Thoracic aorta (tissue), 2 donors: ENCODE measurements around the gene PCK1. TPM values are rescaled to one million over a fixed set of nuclear protein-coding genes. Genes with fewer than 3 reads are reported as not detected.

ENCODE experiments used
- ATAC-seq: fragments of 150-250 bp; one replicate; pipeline ENCODE4 v1.8.0; 2017; ENCODE audit warnings: low read depth; ENCODE audit not compliant: insufficient number of reproducible peaks, low FRiP score
- DNase-seq: peaks from one replicate; pipeline ENCODE4 v3.0.0-alpha.2; 2020; ENCODE audit warnings: low spot score
- H3K27ac ChIP-seq, 2 donors: fragments of 200-600 bp; sonication (generic); 1 replicate in 1 of 2; 2 replicates in 1 of 2; pipeline ENCODE4 v1.5.1; 2016; ENCODE audit warnings: mild to moderate bottlenecking in 2 of 2, moderate library complexity in 2 of 2
- H3K27me3 ChIP-seq: fragments of 200-600 bp; sonication (generic); replicated peaks from 2 replicates; pipeline ENCODE4 v1.6.0; 2016; ENCODE audit warnings: mild to moderate bottlenecking; ENCODE audit not compliant: insufficient read depth
- H3K36me3 ChIP-seq: fragments of 200-600 bp; sonication (generic); one replicate; pipeline ENCODE4 v1.5.1; 2016
- H3K4me1 ChIP-seq, 2 donors: fragments of 200-600 bp; sonication (generic); 1 replicate in 1 of 2; 2 replicates in 1 of 2; pipeline versions ENCODE4 v1.5.1 to v1.6.0; 2016; ENCODE audit warnings: low read depth in 2 of 2, mild to moderate bottlenecking in 1 of 2; ENCODE audit not compliant: control insufficient read depth in 1 of 2
- H3K4me3 ChIP-seq: fragments of 200-600 bp; sonication (generic); 2 replicates; pipeline ENCODE4 v1.5.1; 2016; ENCODE audit warnings: mild to moderate bottlenecking
- H3K9me3 ChIP-seq: fragments of 200-600 bp; sonication (generic); 2 replicates; pipeline ENCODE4 v1.5.1; 2016
- total RNA-seq, 2 donors: library from RNA; depleted of rRNA; stranded (reverse); fragments of >200 nt; gene quantifications; one replicate each; pipeline versions ENCODE4 v1.1.0 to v1.2.3, GENCODE V29; 2016
- TF ChIP-seq, protein P1 (sequence below): fragments of 200-600 bp; sonication (generic); IDR thresholded peaks from one replicate; pipeline ENCODE4 v1.5.1; 2019; ENCODE audit warnings: antibody characterized with exemption

PCK1 gene
- total RNA-seq, 2 donors from 2014 or later = 0.56 to 4.2 TPM

DNA sequence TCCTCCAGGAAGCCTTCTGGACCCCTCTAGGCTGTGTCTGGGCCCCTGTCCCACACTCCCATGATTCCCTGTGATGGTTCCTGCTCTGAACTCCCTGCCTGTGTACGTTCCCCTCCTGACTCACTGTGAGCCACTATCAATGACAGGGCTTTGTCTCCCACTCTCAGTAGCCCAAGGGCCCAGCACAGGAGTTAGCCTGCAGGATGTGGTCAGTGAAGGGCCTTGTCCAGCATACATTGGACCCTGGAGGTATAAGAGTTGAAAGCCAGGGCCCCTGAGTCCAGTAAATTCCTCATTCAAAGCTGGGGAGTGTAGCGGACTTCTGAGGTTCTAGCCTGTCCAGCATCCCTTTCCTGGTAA lies 40.3 kb downstream of the PCK1 start:
- peaks cover 0 to 8% of the 10 kb centered on the region in 2 donors for H3K4me1 ChIP-seq
- ATAC-seq (no peak), DNase-seq (no peak)
- no peaks in the 10 kb centered on the region for H3K27me3 ChIP-seq
- H3K9me3 ChIP-seq = no peaks in the 10 kb centered on the region
- no peak overlapping the region for H3K27ac ChIP-seq
- TF ChIP-seq, protein P1, sequence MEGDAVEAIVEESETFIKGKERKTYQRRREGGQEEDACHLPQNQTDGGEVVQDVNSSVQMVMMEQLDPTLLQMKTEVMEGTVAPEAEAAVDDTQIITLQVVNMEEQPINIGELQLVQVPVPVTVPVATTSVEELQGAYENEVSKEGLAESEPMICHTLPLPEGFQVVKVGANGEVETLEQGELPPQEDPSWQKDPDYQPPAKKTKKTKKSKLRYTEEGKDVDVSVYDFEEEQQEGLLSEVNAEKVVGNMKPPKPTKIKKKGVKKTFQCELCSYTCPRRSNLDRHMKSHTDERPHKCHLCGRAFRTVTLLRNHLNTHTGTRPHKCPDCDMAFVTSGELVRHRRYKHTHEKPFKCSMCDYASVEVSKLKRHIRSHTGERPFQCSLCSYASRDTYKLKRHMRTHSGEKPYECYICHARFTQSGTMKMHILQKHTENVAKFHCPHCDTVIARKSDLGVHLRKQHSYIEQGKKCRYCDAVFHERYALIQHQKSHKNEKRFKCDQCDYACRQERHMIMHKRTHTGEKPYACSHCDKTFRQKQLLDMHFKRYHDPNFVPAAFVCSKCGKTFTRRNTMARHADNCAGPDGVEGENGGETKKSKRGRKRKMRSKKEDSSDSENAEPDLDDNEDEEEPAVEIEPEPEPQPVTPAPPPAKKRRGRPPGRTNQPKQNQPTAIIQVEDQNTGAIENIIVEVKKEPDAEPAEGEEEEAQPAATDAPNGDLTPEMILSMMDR = no peak
- no peaks in the 10 kb centered on the region for H3K36me3 ChIP-seq
- H3K4me3 ChIP-seq = no peak overlapping the region

DNA sequence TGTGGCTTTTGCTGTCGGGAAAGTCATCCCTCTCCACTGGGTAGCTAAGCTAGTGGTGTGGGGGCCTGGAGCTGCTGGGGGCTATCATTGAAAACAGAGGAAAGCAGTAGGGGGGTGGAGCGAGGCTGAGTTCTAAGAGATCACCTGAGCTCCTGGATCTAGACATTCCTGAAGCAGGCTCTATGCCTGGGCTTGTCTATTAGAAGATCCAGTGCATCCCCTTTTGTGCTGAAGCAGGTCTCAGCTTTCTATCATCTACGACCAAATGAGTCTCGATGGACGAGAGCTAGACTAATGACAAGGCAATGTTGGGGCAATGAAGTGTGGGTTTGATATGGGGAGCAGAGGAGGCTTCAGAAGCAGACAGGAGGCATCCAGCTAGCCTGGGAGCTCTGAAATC lies 40.8 kb downstream of the PCK1 start:
- ATAC-seq = no peak
- DNase-seq = no peak
- no peaks in the 10 kb centered on the region for H3K36me3 ChIP-seq

DNA sequence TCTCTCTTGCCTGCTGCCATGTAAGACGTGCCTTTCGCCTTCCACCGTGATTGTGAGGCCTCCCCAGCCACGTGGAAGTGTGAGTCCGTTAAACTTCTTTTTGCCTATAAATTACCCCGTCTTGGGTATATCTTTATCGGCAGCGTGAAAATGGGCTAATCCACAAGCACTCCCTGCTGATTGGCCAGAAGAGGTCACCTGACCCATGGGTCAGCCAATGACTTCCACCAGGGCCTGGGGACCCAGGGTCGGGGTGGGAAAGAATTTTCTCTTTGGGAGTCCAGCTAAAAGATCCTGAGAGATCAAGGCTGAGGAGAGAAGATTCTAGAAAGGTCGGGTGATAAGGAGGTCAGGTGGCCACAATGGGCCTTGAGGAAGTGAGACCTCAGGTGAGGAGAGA lies 42.2 kb downstream of the PCK1 start:
- ATAC-seq = no peak
- H3K36me3 ChIP-seq = no peaks in the 10 kb centered on the region
- H3K27me3 ChIP-seq = no peaks in the 10 kb centered on the region
- no peaks in the 10 kb centered on the region for H3K9me3 ChIP-seq
- no peaks in the 10 kb centered on the region for H3K4me1 ChIP-seq
- no peak overlapping the region for H3K27ac ChIP-seq
- DNase-seq = no peak
- no peak overlapping the region for H3K4me3 ChIP-seq
- TF ChIP-seq, protein P1 = no peak

More for the DNA sequence above, 40.8 kb downstream of the PCK1 start:
- TF ChIP-seq, protein P1 = no peak
- Histone ChIP-seq H3K27ac (no peak overlapping the region), H3K4me3 (no peak overlapping the region), H3K9me3 (no peaks in the 10 kb centered on the region), H3K27me3 (no peaks in the 10 kb centered on the region), H3K4me1 (peaks cover 0 to 6% of the 10 kb centered on the region in 2 donors)

DNA sequence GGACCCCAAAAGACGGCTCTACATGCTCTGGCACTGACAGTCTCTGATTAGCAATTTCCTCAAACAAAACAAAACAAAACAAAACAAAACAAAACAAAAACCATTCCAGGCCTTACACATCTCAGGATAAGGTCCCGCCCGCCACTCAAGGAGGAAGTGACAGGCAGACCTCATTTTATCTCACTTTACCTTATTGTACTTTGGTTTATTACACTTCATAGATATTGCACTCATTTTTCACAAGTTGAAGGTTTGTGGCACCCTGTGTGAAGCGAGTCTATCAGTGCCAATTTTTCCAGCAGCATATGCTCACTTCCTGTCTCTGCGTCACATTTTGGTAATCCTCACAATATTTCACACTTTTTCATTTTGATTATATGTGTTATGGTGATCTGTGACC lies 44.1 kb downstream of the PCK1 start:
- Histone ChIP-seq H3K4me3 (no peak overlapping the region), H3K27ac (no peak overlapping the region), H3K9me3 (no peaks in the 10 kb centered on the region), H3K36me3 (no peaks in the 10 kb centered on the region), H3K27me3 (no peaks in the 10 kb centered on the region), H3K4me1 (no peaks in the 10 kb centered on the region)
- TF ChIP-seq, protein P1 = no peak
- DNase-seq (no peak), ATAC-seq (no peak)

DNA sequence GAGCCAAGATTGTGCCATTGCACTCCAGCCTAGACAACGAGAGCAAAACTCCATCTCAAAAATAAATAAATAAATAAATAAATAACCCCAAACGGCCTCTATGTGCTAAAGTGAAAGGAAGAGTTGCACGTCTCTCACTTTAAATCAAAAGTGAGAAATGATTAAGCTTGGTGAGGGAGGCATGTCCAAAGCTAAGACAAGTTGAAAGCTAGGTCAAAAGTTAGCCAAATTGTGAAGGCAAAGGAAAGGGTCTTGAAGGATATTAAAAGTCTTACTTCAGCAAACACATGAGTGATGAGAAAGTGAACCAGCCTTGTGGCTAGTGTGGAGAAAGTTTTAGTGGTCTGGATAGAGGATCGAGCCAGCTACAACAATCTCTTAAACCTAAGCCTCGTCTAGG lies 45.0 kb downstream of the PCK1 start:
- no peaks in the 10 kb centered on the region for H3K4me1 ChIP-seq
- H3K9me3 ChIP-seq = no peaks in the 10 kb centered on the region
- no peak overlapping the region for H3K27ac ChIP-seq
- no peaks in the 10 kb centered on the region for H3K27me3 ChIP-seq
- no peak overlapping the region for H3K4me3 ChIP-seq
- no peaks in the 10 kb centered on the region for H3K36me3 ChIP-seq
- TF ChIP-seq, protein P1 = no peak
- DNase-seq (no peak), ATAC-seq (no peak)
